Gastroesophageal sphincter (tissue), 4 donors: ENCODE data around the gene FYCO1. TPM values are rescaled to one million over a fixed set of nuclear protein-coding genes. Genes with fewer than 3 reads are reported as not detected.
A peak's percentile ranks its signal among the peaks of the same experiment; 100 is the strongest.

Source experiments
- ATAC-seq: fragments of 150-250 bp; one replicate; pipeline ENCODE4 v1.9.1; 2016; ENCODE audit warnings: mild to moderate bottlenecking, moderate library complexity
- H3K27ac ChIP-seq, 4 donors: fragments of 200-600 bp; sonication (generic) in 3 of 4; 1 replicate in 3 of 4; 2 replicates in 1 of 4; pipeline ENCODE4 v1.5.1; 2016 to 2019
- H3K27me3 ChIP-seq: fragments of 200-600 bp; sonication (generic); one replicate; pipeline ENCODE4 v1.5.1; 2019
- H3K36me3 ChIP-seq, 2 donors: fragments of 200-600 bp; sonication (generic); one replicate each; pipeline ENCODE4 v1.5.1; 2019; ENCODE audit warnings: control low read depth in 1 of 2
- H3K4me1 ChIP-seq, 3 donors: fragments of 200-600 bp; sonication (generic); 1 replicate in 2 of 3; 2 replicates in 1 of 3; pipeline ENCODE4 v1.5.1; 2016 to 2019; ENCODE audit warnings: control low read depth in 2 of 3
- H3K4me3 ChIP-seq, 2 donors: fragments of 200-600 bp; sonication (generic); one replicate each; pipeline ENCODE4 v1.5.1; 2019; ENCODE audit warnings: mild to moderate bottlenecking in 1 of 2, moderate library complexity in 1 of 2
- H3K9me3 ChIP-seq, 3 donors: fragments of 200-600 bp; sonication (generic); one replicate each; pipeline ENCODE4 v1.5.1; 2017 to 2019; ENCODE audit warnings: control low read depth in 2 of 3
- CTCF ChIP-seq, 4 experiments: fragments of 200-600 bp in 2 of 4; fragments of 450-650 bp in 2 of 4; sonication (generic) in 1 of 4; IDR thresholded peaks; one replicate each; pipeline ENCODE4 v1.5.1; 2017 to 2019; ENCODE audit warnings: antibody characterized with exemption in 4 of 4, mild to moderate bottlenecking in 2 of 4, moderate library complexity in 2 of 4
- EP300 ChIP-seq: sonication (generic); formaldehyde crosslinking; IDR thresholded peaks from one replicate; pipeline ENCODE4 v1.6.1; 2017; ENCODE audit warnings: antibody characterized with exemption, mild to moderate bottlenecking
- POLR2A ChIP-seq, 2 donors: fragments of 450-650 bp; IDR thresholded peaks; one replicate each; pipeline ENCODE4 v1.6.1; 2017; ENCODE audit warnings: antibody characterized with exemption in 2 of 2, mild to moderate bottlenecking in 2 of 2, moderate library complexity in 1 of 2
- POLR2AphosphoS5 ChIP-seq: sonication (generic); formaldehyde crosslinking; IDR thresholded peaks from one replicate; pipeline ENCODE4 v1.6.1; 2017; ENCODE audit warnings: antibody characterized with exemption
- WGBS, 2 donors: methylation state at CpG; one replicate each; pipeline ENCODE4 v1.1.5; 2018; ENCODE audit warnings: low coverage in 1 of 2; 5-methylcytosine and 5-hydroxymethylcytosine counted together
- total RNA-seq, 4 donors: library from RNA; depleted of rRNA; stranded (reverse); fragments of >200 nt; gene quantifications; one replicate each; pipeline ENCODE4 v1.1.0, GENCODE V29; 2016

Gene FYCO1
- total RNA-seq, 4 donors from 2014 or later, result 66.8 to 144 (median 97.3) TPM

- Histone ChIP-seq H3K9me3 (no peaks in the 10 kb centered on the region), H3K4me1 (peaks cover 13 to 73% (median 46%) of the 10 kb centered on the region in 3 donors), H3K27ac (peak overlapping the region in 3 of 4 donors; percentile 54 to 98 (median 74)), H3K4me3 (no peak overlapping the region), H3K36me3 (no peaks in the 10 kb centered on the region), H3K27me3 (no peaks in the 10 kb centered on the region)
- no peak for TF ChIP-seq CTCF (IDR thresholded peaks at IDR 0.05)
- TF ChIP-seq POLR2AphosphoS5, result no peak
- no peak for TF ChIP-seq EP300
- no peak for TF ChIP-seq POLR2A (IDR thresholded peaks at IDR 0.05)
- WGBS, 2 donors, result 60 to 67% methylated on average over 1 to 2 of the region's 3 CpGs
- ATAC-seq, result no peak
Measured at GRCh38 chr3:45993421-45994027, 2.1 kb downstream of the FYCO1 start.

- peak overlapping the region; percentile 14 to 98 (median 64) for H3K27ac ChIP-seq
- TF ChIP-seq POLR2AphosphoS5, result no peak
- no peak for TF ChIP-seq POLR2A (IDR thresholded peaks at IDR 0.05)
- no peak for TF ChIP-seq EP300
- no peak for TF ChIP-seq CTCF (IDR thresholded peaks at IDR 0.05)
- H3K9me3 ChIP-seq, result no peaks in the 10 kb centered on the region
- no peak for ATAC-seq
- 0 to 46% methylated on average over 1 to 2 of the region's 2 CpGs for WGBS, 2 donors
- no peaks in the 10 kb centered on the region for H3K36me3 ChIP-seq
- no peaks in the 10 kb centered on the region for H3K27me3 ChIP-seq
- H3K4me1 ChIP-seq, result peaks cover 16 to 80% (median 53%) of the 10 kb centered on the region in 3 donors
- no peak overlapping the region for H3K4me3 ChIP-seq
Measured at GRCh38 chr3:45992821-45993221, 2.8 kb downstream of the FYCO1 start.

- Histone ChIP-seq H3K9me3 (no peaks in the 10 kb centered on the region), H3K4me1 (peaks cover 21 to 86% (median 57%) of the 10 kb centered on the region in 3 donors), H3K27ac (peak overlapping the region; percentile 34 to 98 (median 73)), H3K27me3 (no peaks in the 10 kb centered on the region), H3K36me3 (no peaks in the 10 kb centered on the region), H3K4me3 (no peak overlapping the region)
- TF ChIP-seq CTCF (IDR thresholded peaks at IDR 0.05), result no peak
- TF ChIP-seq POLR2AphosphoS5, result peak; percentile 83
- ATAC-seq, result no peak
- WGBS, 2 donors, result 22 to 63% methylated on average over 1 to 2 of the region's 2 CpGs
Measured at GRCh38 chr3:45992133-45992729, 3.4 kb downstream of the FYCO1 start.

- 59 to 100% methylated on average over 2 to 5 of the region's 6 CpGs for WGBS, 2 donors
- TF ChIP-seq POLR2A (IDR thresholded peaks at IDR 0.05), result no peak
- no peak for TF ChIP-seq CTCF (IDR thresholded peaks at IDR 0.05)
- no peak for TF ChIP-seq POLR2AphosphoS5
- TF ChIP-seq EP300, result no peak
- Histone ChIP-seq H3K4me1 (peaks cover 28 to 93% (median 66%) of the 10 kb centered on the region in 3 donors), H3K36me3 (no peaks in the 10 kb centered on the region), H3K9me3 (no peaks in the 10 kb centered on the region), H3K27me3 (no peaks in the 10 kb centered on the region), H3K4me3 (no peak overlapping the region), H3K27ac (peak overlapping the region in 3 of 4 donors; percentile 72 to 98 (median 74))
- no peak for ATAC-seq
Measured at GRCh38 chr3:45991341-45991740, 4.3 kb downstream of the FYCO1 start.

- no peak overlapping the region for H3K4me3 ChIP-seq
- no peaks in the 10 kb centered on the region for H3K27me3 ChIP-seq
- no peak for ATAC-seq
- H3K36me3 ChIP-seq, result no peaks in the 10 kb centered on the region
- peak overlapping the region in 3 of 4 donors; percentile 82 to 86 (median 83) for H3K27ac ChIP-seq
- WGBS, 2 donors, result 0 to 88% methylated on average over 1 to 3 of the region's 3 CpGs
- no peaks in the 10 kb centered on the region for H3K9me3 ChIP-seq
- TF ChIP-seq POLR2A (IDR thresholded peaks at IDR 0.05) (no peak), CTCF (IDR thresholded peaks at IDR 0.05) (no peak), EP300 (no peak), POLR2AphosphoS5 (no peak)
- peaks cover 28 to 99% (median 78%) of the 10 kb centered on the region in 3 donors for H3K4me1 ChIP-seq
Measured at GRCh38 chr3:45990181-45990580, 5.4 kb downstream of the FYCO1 start.
